ENCODE data around the gene NRG2.

GRCh38 chr5:140042643-140043507, at the start of gene NRG2:
- peak; percentile 62 for TF ChIP-seq CTCF (IDR thresholded peaks at IDR 0.05)
- no peak for TF ChIP-seq EP300 (IDR thresholded peaks at IDR 0.05; ENCODE audit: borderline replicate concordance in 1 of 2, low read depth in 1 of 2, low read length in 1 of 2)
- no peak for TF ChIP-seq USF2 (IDR thresholded peaks at IDR 0.05; ENCODE audit: borderline replicate concordance, low read depth, low read length)
- TF ChIP-seq TAF1 (IDR thresholded peaks at IDR 0.05; ENCODE audit: borderline replicate concordance, low read depth, low read length) = no peak
- TF ChIP-seq GABPA (IDR thresholded peaks at IDR 0.05; ENCODE audit: low read depth) = no peak
- TF ChIP-seq MAX (IDR thresholded peaks at IDR 0.05; ENCODE audit: low read depth) = peak; percentile 65
- no peak for TF ChIP-seq RAD21 (IDR thresholded peaks at IDR 0.05; ENCODE audit: low read length)
- TF ChIP-seq REST (IDR thresholded peaks at IDR 0.05; ENCODE audit: low read depth, low read length) = no peak
- TF ChIP-seq TCF12 (IDR thresholded peaks at IDR 0.05) = no peak; the same call in 1 of the 2 replicates
